Vagina (tissue), 2 donors: ENCODE measurements around the gene NDUFV2. TPM values are rescaled to one million over a fixed set of nuclear protein-coding genes. Genes with fewer than 3 reads are reported as not detected.

ENCODE experiments used
- DNase-seq, 2 donors: peaks; one replicate each; pipeline ENCODE4 v3.0.0-alpha.2; 2017; ENCODE audit errors: extremely low spot score in 2 of 2
- H3K27ac ChIP-seq: fragments of 200-600 bp; sonication (generic); one replicate; pipeline ENCODE4 v1.5.1; 2019
- H3K27me3 ChIP-seq: fragments of 200-600 bp; sonication (generic); one replicate; pipeline ENCODE4 v1.5.1; 2019
- H3K36me3 ChIP-seq, 2 donors: fragments of 200-600 bp; sonication (generic); one replicate each; pipeline ENCODE4 v1.5.1; 2017 to 2019
- H3K4me1 ChIP-seq: fragments of 200-600 bp; sonication (generic); one replicate; pipeline ENCODE4 v1.5.1; 2019
- H3K4me3 ChIP-seq, 2 donors: fragments of 200-600 bp; sonication (generic); 1 replicate in 1 of 2; 2 replicates in 1 of 2; pipeline ENCODE4 v1.5.1; 2016 to 2019
- H3K9me3 ChIP-seq: fragments of 200-600 bp; sonication (generic); one replicate; pipeline ENCODE4 v1.5.1; 2019
- POLR2A ChIP-seq, 2 donors: fragments of 450-650 bp; IDR thresholded peaks; one replicate each; pipeline ENCODE4 v1.6.1; 2017; ENCODE audit warnings: antibody characterized with exemption in 2 of 2, mild to moderate bottlenecking in 2 of 2, moderate library complexity in 2 of 2
- POLR2AphosphoS5 ChIP-seq, 2 donors: sonication (generic); formaldehyde crosslinking; IDR thresholded peaks; one replicate each; pipeline ENCODE4 v1.9.0; 2017; ENCODE audit warnings: antibody characterized with exemption in 2 of 2, mild to moderate bottlenecking in 2 of 2, low read depth in 1 of 2; ENCODE audit not compliant: insufficient read depth in 1 of 2
- intact Hi-C: fragments of 100-400 bp; cut with DNase I; formaldehyde crosslinking; loops from one replicate; pipeline ENCODE4 v1.15.1; 2023
- total RNA-seq: library from RNA; depleted of rRNA; stranded (reverse); fragments of >200 nt; gene quantifications from one replicate; pipeline ENCODE4 v1.2.3, GENCODE V29; 2016
- TF ChIP-seq, protein P1 (sequence below), 3 experiments: fragments of 450-650 bp in 2 of 3; fragments of 200-600 bp in 1 of 3; sonication (generic) in 1 of 3; IDR thresholded peaks; one replicate each; pipeline ENCODE4 v1.5.1; 2017 to 2019; ENCODE audit warnings: antibody characterized with exemption in 3 of 3, mild to moderate bottlenecking in 2 of 3, moderate library complexity in 2 of 3

NDUFV2 gene
- total RNA-seq, 1 donor from 2014 or later, result 75.1 TPM

DNA sequence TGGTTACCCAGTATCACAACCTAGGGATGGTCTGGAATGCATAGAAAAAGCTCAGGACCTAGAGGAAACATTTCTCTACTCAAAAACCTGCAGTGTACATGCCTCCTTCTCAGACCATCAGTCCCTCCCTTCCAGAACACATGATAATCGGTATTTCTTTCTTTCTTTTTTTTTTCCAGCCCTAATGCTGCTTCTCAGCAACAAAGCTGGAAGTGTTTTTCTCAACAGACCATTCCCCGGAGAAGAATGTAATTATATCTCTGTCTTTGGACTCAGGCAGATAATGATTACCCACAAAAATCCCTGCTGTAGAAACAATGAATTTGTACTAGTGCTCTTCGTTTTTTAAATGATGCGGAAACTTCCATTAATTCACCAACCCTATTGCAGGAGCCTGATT lies 44.1 kb upstream of the NDUFV2 start:
- no peak overlapping the region for H3K4me3 ChIP-seq
- intact Hi-C loops, result no loop called here
- H3K36me3 ChIP-seq, result no peaks in the 10 kb centered on the region
- H3K27ac ChIP-seq, result no peak overlapping the region
- DNase-seq, result no peak
- no peak for TF ChIP-seq POLR2AphosphoS5 (IDR thresholded peaks at IDR 0.05; ENCODE audit: insufficient read depth in 1 of 2, low read depth in 1 of 2)
- TF ChIP-seq POLR2A (IDR thresholded peaks at IDR 0.05), result no peak
- TF ChIP-seq, protein P1, sequence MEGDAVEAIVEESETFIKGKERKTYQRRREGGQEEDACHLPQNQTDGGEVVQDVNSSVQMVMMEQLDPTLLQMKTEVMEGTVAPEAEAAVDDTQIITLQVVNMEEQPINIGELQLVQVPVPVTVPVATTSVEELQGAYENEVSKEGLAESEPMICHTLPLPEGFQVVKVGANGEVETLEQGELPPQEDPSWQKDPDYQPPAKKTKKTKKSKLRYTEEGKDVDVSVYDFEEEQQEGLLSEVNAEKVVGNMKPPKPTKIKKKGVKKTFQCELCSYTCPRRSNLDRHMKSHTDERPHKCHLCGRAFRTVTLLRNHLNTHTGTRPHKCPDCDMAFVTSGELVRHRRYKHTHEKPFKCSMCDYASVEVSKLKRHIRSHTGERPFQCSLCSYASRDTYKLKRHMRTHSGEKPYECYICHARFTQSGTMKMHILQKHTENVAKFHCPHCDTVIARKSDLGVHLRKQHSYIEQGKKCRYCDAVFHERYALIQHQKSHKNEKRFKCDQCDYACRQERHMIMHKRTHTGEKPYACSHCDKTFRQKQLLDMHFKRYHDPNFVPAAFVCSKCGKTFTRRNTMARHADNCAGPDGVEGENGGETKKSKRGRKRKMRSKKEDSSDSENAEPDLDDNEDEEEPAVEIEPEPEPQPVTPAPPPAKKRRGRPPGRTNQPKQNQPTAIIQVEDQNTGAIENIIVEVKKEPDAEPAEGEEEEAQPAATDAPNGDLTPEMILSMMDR (IDR thresholded peaks at IDR 0.05), result no peak
- H3K4me1 ChIP-seq, result peaks cover 9% of the 10 kb centered on the region
- H3K9me3 ChIP-seq, result no peaks in the 10 kb centered on the region
- H3K27me3 ChIP-seq, result no peaks in the 10 kb centered on the region

GRCh38 chr18:9062418-9062751 lies 40.1 kb upstream of the NDUFV2 start:
- Histone ChIP-seq H3K4me3 (no peak overlapping the region), H3K4me1 (no peaks in the 10 kb centered on the region), H3K9me3 (no peaks in the 10 kb centered on the region), H3K27me3 (no peaks in the 10 kb centered on the region), H3K36me3 (no peaks in the 10 kb centered on the region), H3K27ac (no peak overlapping the region)
- intact Hi-C loops, result loop anchor here (10.0 kb wide), 1 partner anchor 452 kb away; no protein-coding TSS in a partner anchor
- no peak for DNase-seq
- TF ChIP-seq POLR2AphosphoS5 (IDR thresholded peaks at IDR 0.05; ENCODE audit: insufficient read depth in 1 of 2, low read depth in 1 of 2), result no peak
- TF ChIP-seq, protein P1 (IDR thresholded peaks at IDR 0.05), result no peak
- TF ChIP-seq POLR2A (IDR thresholded peaks at IDR 0.05), result no peak

DNA sequence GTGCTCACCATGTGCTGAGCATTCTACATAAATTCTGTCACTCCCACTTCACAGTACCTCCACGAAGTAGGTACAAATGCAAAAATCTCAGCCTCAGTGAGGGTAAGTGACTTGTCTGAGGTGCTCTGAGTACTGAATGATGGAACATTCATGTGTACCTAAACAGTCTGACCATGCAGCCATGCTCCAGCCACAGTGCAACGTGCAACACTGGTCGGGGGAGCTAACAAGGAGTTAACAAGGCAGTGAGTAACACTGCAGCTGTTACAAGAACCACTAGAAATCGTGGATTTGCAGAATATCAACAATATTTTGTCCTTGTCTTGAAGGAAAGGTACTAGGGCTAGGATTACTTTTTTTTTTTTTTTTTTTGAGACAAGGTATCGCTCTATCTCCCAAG lies 36.6 kb upstream of the NDUFV2 start:
- Histone ChIP-seq H3K36me3 (no peaks in the 10 kb centered on the region), H3K4me3 (no peak overlapping the region), H3K27ac (no peak overlapping the region), H3K9me3 (no peaks in the 10 kb centered on the region), H3K4me1 (no peaks in the 10 kb centered on the region), H3K27me3 (no peaks in the 10 kb centered on the region)
- intact Hi-C loops, result loop anchor here (10.0 kb wide), 1 partner anchor 449 kb away; no protein-coding TSS in a partner anchor
- no peak for DNase-seq
- no peak for TF ChIP-seq POLR2A (IDR thresholded peaks at IDR 0.05)
- TF ChIP-seq POLR2AphosphoS5 (IDR thresholded peaks at IDR 0.05; ENCODE audit: insufficient read depth in 1 of 2, low read depth in 1 of 2), result no peak
- TF ChIP-seq, protein P1 (IDR thresholded peaks at IDR 0.05), result no peak

DNA sequence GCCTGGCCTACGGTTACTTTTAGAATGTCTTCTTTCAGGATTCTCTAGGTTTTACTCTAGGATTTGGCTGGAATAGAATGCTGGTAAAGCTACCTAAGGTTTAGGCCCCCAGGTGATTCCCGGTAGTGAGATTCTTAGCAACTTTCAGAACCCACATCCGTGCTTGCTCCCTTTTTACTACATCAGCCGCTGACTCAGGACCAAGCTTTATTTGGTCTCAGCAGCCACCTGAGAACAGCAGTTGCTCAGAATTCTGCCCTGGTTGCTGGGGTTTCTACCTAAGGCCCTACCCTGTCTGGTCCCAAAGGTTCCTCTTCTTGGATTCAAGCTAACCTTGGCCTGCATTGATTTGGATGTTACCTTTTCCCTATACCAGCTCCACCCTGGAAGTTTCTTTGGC lies 36.1 kb upstream of the NDUFV2 start:
- no peaks in the 10 kb centered on the region for H3K36me3 ChIP-seq
- no peak overlapping the region for H3K4me3 ChIP-seq
- H3K4me1 ChIP-seq, result no peaks in the 10 kb centered on the region
- DNase-seq, result no peak
- H3K9me3 ChIP-seq, result no peaks in the 10 kb centered on the region
- H3K27ac ChIP-seq, result no peak overlapping the region
- no peaks in the 10 kb centered on the region for H3K27me3 ChIP-seq
- TF ChIP-seq POLR2A (IDR thresholded peaks at IDR 0.05) (no peak), POLR2AphosphoS5 (IDR thresholded peaks at IDR 0.05; ENCODE audit: insufficient read depth in 1 of 2, low read depth in 1 of 2) (no peak)
- TF ChIP-seq, protein P1 (IDR thresholded peaks at IDR 0.05), result no peak
- intact Hi-C loops, result loop anchor here (10.0 kb wide), 1 partner anchor 448 kb away; no protein-coding TSS in a partner anchor

DNA sequence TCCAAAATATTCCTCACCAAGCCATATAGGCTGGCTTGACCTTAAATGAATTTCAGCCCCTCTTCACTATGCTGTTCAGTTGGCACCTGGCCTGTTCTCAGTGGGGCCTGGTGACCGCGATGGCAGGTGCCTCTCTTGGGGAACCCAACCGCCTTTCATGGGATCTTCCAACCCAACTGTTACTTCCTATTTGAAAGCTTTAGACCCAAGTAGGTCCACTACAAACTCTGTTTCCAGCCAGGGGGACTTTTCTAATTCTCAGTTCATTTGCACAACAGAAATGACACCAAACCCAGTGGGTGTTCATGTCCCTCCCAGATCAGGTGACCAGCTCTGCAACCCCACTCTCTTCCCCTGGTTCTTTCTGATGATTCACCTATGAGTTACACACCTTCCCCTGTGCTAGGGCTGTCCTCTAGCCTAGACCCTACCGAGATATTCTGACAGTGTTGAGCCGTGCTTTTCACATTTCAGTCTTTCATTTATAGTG lies 35.6 kb upstream of the NDUFV2 start:
- intact Hi-C loops, result loop anchor here (10.0 kb wide), 1 partner anchor 448 kb away; no protein-coding TSS in a partner anchor
- no peak overlapping the region for H3K4me3 ChIP-seq
- no peaks in the 10 kb centered on the region for H3K36me3 ChIP-seq
- H3K27ac ChIP-seq, result no peak overlapping the region
- no peaks in the 10 kb centered on the region for H3K27me3 ChIP-seq
- H3K9me3 ChIP-seq, result no peaks in the 10 kb centered on the region
- no peaks in the 10 kb centered on the region for H3K4me1 ChIP-seq
- DNase-seq, result no peak
- TF ChIP-seq POLR2A (IDR thresholded peaks at IDR 0.05), result no peak
- TF ChIP-seq, protein P1 (IDR thresholded peaks at IDR 0.05), result no peak
- TF ChIP-seq POLR2AphosphoS5 (IDR thresholded peaks at IDR 0.05; ENCODE audit: insufficient read depth in 1 of 2, low read depth in 1 of 2), result no peak
